ENCODE results near the gene PRSS36.
"Not testable (repeated sequence)": the region's sequence is repeated elsewhere in the genome, so short reads cannot be mapped to it uniquely, and the experiment has no call there.

The PRSS36 gene

DNA sequence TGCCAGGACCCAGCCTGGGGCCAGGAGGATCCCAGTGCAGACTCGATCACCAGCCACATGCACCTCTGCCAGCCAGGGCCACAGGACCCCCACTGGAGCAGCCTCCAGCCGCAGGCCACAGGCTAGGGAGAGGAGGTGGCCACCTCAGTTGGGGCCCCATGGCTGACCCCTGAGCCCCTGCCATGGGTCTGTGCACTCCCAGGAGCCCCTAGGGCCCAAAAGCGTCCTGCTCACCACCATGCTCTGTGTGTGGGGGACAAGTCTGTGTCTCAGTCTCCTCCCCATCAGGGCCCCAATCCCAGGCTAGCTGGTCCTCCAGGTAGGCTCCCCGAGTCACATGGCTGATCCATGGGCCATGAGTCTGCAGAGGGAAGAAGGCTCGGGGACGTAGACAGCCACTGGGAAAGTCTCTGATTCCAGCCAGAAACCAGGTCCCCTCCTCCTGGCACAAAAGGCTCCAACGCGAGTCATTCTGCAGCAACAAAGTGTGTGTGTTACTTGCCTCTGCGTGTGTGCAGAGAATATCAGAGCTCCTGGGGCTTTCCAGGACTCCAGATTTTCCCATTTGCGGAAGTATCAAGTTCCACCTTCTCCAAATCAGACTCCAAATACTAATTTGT lies 8.3 kb downstream of the PRSS36 start:
- DNase-seq (ENCODE audit: low read depth): peak; percentile 37

DNA sequence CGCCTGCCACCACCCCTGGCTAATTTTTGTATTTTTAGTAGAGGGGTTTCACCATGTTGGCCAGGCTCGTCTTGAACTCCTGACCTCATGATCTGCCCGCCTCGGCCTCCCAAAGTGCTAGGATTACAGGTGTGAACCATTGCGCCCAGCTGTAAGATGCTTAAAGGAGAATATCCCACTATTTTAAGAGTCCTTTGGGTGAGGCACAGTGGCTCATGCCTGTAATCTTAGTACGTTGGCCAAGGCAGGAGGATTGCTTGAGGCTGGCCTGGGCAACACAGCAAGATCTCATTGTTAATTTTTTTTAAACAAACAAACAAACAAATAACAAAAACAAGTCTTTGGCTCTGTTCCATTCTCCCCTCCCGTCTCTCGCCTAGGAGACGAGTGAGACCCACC lies 8.8 kb downstream of the PRSS36 start:
- DNase-seq (ENCODE audit: low read depth): not testable (repeated sequence)

DNA sequence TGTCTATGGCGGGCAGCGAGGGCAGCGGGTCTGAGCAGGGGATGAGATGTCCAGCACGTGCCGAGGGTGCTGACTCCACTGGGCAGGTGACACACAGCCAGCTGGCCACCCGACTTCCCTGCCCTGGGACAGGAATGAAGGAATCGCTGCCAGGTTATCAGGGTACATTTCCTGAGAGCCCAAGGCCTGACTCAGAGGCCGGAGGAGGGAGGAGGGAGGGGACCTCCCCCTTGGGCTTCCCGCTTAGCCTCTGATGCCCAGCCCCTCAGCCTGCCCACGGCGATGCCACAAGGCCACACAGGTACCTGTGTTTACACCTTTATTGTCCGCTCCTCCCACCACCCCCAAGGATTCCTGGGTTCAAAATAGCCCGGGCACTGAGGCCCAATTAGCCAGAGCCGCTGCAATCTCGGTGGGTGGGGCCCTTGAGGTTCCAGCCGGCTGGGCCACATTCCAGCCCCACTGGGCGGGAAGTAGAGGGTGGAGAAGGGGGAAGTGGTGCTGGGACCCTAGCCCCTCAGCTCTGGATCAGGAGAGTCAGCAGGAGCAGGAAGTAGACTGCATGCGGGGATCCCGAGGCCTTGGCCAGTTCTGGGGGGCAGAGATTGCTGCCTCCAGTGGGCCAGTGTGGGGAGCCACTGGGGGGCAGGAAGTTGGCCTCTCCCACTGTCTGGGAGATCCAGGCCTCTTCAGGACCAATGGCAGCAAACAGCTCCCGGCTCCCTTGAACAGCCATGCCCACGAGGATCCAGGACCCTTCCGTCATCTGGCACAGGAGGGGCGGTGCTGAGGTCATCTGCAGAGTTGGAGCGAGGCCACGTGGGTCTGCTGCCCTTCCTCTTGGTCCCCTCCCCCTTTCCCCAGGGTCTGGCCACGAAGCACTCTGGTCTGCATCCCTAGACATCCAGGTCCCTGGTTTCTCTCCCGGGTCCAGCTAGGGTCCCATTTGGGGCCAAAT lies 11.0 kb downstream of the PRSS36 start:
- peak; percentile 16 for DNase-seq (ENCODE audit: low read depth)

DNA sequence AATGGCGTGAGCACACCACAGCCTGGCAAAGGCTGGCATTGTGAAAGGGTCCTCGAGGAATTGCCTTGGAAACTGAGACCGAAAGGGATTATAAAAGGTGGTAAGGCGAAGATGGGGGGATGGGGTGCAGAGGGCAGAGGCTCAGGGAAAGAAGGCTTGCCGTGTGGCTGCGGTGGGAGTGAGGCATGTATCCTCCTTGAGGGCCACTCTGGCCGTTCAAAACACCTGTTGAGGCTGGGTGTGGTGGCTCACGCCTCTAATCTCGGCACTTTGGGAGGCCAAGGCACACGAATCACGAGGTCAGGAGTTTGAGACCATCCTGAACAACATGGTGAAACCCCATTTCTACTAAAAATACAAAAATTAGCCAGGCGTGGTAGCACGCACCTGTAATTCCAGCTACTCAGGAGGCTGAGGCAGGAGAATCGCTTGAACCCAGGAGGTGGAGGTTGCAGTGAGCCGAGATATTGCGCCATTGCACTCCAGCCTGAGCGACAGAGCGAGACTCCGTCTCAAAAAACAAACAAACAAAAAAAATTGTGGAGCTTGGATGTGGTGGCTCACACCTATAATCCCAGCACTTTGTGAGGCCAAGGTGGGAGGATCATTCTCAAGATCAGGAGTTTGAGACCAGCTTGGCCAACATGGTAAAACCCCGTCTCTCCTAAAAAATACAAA lies 12.9 kb downstream of the PRSS36 start:
- DNase-seq (ENCODE audit: low read depth): not testable (repeated sequence)

DNA sequence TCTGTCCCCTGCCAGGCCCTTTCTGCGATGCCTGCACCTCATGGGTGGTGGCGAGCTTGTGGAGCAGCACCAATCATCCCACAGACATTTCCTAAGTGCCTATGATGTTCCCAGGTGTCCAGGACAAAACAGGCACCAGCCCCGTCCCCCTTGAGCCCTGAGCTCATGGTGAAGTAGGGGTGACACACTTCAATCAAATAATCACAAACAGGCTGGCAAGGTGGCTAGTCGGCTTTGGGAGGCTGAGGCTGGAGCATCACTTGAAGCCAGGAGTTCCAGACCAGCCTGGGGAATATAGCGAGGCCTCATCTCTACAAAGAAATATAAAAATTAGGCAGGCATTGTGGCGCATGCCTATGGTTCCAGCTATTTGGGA lies 13.6 kb downstream of the PRSS36 start:
- no peak for DNase-seq (ENCODE audit: low read depth)

DNA sequence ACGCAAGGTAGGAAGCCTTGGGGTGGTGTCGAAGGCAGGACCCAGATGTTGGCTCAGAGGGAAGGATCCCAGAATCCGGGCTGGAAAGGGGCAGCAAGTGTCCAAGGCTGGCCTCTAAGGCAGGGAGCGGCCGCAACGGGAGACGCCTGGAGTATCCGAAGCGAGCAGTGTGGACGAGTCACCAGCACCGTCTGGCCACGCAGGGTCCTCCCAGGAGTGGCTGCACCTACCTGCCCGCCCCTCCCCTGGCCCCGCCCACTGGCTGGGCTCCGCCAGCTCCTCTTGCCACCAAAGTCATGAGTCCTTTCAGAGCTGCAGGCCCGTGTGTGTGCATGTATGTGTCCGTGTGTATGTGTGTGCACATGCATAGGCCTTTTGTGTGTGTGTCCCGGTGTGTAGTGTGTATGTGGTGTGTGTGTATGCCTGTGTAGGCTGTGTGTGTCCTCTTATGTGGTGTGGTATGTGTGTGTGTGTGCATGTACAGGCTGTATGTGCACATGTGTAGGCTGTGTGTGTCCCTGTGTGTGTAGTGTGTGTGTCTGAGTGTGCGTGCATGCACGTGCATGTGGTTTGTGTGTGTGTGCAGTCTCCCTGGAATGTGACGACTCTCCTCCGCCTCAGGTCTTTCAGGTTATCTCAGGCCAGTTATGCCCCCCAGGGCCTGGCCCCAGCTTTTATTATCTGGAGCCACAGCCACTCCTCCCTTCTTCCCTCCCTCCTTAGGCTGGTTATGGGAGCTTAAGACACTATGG lies 14.2 kb downstream of the PRSS36 start, which contains the start of gene PRSS8:
PRSS8 (minus strand) TSS at position 193 of the 752 bp plus-strand sequence. CDS start 229 bp downstream, outside the sequence.
- no peak for DNase-seq (ENCODE audit: low read depth)

DNA sequence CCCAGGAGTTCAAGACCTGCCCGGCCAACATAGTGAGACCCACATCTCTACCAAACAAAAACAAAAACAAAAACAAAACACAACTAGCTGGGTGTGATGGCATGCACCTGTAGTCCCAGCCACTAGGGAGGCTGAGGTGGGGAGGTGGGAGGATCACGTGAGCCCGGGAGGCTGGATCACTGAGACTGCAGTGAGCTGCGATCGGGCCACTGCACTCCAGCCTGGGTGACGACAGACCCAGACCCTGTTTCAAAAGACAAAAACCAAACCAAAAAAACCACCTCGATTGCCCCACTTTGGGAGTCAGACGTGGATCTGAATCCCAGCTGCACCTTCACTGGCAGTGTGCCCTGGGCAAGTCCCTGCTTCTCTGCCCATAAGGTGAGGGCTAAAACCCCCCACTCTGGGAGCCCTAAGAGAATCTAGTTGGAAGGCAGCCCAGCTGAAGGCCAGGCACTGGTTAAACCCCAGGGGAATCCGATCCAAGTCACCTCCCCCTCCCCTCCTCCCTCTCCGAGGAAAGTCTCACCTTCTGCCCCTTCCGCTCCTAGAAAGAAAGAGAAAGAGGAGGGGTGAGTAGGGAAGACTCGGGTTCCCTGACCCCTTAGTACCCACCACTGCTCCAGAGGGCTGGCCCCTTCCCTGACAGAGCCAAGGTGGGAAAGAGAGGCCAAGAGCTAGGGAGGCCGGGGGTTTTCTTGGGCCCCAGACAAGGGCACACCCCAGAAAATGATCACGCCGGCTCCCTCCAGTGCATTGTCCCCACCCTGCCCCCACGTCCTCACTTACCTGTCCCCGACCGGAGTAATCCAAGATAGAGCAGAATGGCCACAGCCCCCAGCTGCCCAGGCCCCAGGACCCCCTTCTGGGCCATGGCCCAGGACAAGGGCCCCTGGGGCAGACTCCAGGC lies 15.0 kb downstream of the PRSS36 start:
- no peak for DNase-seq (ENCODE audit: low read depth)

DNA sequence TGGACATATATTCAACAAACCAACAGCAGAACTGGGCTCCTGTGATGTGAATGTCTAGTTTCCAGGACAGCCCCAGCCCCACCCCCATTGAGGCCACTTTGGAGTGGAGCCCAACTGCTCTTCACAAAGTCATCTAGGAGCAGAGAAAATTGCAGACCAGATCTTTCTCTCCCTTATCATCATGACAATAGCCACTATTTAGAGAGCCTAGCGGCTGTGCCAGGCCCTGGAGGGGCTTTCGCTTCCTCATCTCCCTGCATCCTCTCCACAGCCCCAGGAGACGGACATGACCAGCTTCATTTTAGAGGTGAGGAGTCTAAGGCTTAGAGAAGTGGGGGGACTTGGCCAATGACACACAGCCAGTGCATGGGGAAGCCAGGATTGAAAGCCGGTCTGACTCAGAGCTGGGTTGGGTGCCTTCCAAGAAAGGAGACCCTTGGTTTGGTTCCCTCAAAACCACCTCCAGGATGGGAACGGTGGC lies 15.7 kb downstream of the PRSS36 start:
- DNase-seq (ENCODE audit: low read depth): no peak

DNA sequence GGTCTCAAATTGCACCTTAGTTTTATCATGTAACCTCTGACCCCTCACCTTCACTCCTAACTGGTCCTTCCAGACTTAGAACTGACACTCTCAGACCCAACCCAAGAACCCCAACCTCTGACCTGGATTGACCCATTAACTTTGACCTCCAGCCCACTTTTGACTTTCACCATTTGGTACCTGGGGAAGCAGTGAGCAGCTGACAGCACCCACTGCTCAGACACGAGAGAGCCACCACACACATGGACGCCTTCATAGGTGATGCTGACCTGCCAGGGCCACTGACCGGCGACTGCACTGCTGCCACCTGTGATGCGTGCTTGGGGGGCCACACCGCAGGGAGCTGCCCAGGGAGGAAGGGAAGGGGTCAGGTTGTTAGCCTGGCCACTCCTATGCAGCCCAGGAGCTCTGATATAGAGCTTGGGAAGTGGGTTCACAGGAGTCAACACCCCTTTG lies 16.8 kb downstream of the PRSS36 start:
- DNase-seq (ENCODE audit: low read depth): no peak

DNA sequence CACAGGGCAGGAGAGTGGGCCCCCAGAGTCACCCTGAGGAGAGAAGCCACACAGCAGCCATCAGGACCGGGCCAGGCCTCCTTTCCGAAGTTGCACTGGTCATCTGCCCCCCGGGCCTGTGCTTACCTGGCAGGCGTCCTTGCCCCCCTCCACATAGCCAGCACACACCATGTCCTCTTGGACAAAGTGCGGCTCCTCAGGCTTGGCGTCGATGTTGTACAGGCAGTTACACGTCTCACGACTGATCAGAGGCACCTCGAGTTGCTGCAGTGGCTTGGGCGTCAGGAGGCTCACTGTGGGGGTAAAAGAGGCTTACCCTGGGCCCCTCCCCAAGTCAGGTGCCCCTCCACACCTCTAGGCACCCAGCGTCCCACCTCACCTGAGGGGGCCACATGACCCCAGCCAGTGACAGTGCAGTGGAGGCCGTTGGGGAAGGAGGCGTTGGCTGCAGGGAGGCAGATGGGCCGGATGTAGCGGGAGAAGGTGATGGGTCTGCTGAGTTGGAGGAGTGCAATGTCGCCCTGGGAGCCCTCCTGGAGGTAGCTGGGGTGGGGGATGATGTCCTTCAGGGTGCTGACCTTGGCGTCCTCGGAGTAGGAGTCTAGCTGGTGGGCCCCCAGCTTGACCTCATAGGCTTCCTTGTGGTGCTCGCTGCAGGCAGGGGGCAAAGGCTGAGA lies 17.4 kb downstream of the PRSS36 start:
- DNase-seq (ENCODE audit: low read depth): no peak

DNA sequence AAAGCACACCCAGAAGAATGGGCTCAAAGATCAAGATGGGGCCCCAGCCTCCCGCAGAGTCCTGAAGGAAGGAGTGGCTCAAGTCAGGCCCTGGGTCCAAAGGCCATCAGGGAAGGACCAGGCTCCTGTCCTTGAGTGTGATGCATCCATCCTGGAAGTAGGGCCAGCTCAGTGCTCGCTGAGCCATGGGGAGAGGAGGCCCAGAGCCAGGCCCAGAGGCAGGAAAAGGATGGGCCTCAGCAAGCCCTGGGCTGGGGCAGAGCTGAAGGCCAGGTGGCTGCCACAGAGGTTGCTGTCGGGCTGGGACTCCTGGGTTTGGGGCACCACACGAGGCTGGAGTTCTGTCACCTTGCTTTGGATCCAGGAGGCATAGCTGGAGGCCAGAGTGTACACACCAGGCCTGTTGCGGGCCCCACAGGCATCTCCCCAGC lies 18.0 kb downstream of the PRSS36 start:
- DNase-seq (ENCODE audit: low read depth): no peak

DNA sequence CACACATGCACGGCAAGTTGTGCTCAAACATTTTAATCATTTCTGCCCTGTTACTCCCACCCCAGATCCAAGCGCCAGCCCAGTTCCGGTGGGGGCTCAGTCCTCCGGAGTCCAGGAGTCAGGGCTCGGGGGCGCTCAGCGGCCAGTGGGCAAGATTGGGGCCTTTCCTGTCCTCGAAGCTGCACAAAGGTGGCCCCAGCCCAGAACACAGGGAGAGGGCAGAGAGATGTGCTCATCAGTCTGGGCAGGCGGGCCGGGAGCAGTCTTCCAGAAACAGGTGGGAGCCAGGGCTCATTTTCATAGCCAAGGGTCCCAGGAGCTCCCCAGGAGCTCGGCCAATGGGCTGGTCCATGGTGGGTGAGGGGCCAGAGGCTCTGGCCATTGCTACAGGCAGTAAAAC lies 18.4 kb downstream of the PRSS36 start:
- no peak for DNase-seq (ENCODE audit: low read depth)

DNA sequence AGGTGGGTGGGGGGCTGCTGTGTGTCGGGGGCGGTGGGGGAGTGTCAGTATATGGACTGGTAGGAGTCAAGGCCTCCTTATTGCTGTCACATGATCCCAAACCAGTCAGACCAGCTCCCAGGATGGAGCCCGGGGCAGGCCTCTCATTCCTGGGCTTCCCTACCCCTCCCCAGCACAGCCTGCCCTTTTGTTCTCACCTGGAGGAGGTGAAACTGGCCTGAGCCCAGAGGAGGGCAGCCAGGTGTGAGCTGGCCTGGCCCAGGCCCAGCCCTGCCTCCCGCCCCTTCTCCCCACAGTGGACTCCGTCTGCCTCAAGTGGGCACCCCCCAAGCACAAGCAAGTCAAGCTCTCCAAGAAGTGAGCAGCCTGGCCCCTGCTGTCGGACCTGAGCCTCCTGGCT lies 19.0 kb downstream of the PRSS36 start:
- DNase-seq (ENCODE audit: low read depth): no peak

DNA sequence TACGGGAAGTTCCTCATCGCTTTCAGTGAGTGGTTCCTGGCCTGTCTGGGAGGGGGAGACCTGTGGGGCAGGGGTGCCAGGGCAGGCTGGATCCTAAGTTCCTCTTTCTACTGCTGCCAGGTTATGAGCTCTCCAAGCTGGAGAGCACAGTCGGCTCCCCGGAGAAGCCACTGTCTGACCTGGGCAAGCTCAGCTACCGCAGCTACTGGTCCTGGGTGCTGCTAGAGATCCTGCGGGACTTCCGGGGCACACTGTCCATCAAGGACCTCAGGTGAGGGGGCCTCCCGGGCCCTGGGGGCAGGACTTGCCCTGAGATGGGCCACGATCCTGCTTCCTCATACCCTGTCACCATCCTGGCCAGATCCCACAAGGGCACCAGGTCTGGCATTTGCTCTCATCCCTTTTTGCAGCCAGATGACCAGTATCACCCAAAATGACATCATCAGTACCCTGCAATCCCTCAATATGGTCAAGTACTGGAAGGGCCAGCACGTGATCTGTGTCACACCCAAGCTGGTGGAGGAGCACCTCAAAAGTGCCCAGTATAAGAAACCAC lies 19.5 kb downstream of the PRSS36 start:
- DNase-seq (ENCODE audit: low read depth): no peak

DNA sequence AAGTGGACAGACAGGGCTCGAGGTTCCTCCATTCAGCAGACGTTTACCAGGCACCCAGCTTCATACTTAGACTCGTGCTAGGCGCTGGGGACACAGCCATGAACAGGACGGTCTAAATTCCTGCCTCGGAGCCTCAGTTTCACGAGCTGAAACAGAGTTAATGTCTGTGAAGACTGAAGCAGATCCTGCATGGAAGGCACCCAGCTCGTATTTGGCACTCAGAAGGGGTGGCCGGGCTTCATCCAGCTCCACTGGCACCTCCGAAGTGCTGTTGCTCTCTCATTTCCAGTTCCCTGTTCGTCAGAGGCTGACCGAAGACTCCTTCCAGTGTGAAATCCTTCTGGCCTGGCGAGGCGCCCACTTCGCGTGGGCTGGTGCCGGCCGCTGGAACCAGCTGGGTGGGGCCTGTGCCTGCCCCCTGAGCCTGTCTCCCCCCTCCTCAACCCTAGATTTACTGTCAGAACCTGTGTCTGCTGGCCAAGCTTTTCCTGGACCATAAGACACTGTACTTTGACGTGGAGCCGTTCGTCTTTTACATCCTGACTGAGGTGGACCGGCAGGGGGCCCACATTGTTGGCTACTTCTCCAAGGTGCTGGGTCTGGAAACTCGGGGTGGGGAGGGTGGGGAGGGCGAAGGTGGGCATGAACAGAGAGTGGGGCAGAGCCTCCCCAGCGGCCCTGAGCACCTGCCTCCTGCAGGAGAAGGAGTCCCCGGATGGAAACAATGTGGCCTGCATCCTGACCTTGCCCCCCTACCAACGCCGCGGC lies 20.1 kb downstream of the PRSS36 start:
- no peak for DNase-seq (ENCODE audit: low read depth)

DNA sequence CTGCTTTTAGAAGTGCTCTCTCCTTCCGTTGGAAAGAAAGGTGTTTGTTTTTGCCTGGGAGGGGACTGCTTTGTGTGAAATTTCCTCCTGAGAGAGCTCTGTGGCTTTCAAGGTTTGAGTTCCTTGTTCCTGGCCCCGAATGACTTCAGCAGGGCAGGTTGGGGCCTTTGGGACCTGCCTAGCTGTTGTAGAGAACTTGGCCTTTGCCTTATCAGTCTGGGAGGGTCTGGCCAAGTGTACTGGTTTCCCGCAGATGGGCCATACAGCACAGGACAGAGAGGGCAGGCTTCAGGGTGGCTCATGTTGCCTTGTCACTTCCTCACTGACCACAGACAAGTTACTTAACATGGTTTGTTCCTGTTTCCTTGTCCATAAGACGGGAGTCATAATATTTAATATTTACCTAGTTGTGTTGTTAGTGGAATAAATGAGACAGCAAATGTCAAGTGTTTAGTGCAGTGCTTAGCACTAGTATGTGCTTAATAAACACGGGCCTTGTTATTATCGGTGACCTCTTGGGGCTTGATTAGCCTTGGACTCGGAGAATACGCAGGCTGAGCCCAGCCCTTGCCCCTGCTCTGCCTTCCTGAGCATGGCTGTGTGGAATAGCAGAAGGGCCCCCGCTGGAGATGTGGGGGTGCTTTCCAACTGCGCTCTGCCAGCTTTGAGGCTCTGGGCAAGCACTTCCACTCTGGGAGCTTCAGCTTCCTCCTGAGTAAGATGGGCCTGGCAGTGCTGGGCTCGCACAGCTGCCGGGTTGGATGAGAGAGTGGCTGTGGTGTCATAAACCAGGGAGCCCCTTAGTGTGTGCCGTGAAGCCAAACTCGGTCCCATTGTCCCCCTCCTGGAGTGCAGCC lies 20.9 kb downstream of the PRSS36 start:
- DNase-seq (ENCODE audit: low read depth): no peak

DNA sequence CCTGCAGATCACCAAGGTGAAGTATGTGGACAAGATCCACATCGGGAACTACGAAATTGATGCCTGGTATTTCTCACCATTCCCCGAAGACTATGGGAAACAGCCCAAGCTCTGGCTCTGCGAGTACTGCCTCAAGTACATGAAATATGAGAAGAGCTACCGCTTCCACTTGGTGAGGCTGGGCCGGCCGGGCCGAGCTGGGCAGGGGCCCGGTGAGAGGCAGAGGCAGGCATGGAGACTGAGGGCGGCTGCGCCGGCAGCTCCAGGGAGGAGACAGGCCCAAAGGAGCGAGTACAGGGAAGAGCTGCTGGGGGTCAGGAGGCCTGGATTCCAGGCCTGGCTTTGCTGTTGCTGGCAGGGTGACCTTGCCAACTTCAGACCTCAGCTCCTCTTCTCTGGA lies 22.7 kb downstream of the PRSS36 start:
- DNase-seq (ENCODE audit: low read depth): no peak

DNA sequence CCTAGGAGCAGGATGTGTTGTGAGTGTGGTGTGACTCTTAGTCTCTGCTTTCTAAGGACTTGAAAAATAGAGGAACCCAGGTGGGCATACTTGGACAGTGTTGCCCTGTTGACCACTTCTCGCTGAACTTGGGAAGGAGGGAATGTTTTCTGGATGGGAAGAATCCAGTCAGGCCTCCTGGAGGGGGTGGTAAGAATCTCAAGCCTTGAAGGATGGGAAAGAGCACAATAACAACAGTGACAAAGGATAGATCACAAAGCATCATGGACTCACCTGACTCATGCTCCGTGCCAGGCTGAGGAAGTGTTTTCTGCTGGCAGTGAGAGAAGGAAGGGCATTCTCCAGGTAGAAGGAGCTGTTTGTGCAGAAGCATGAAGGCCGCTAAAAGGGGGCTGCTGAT lies 24.0 kb downstream of the PRSS36 start:
- DNase-seq (ENCODE audit: low read depth): no peak

All from GM04503 (cell line).